Kidney epithelial cell (primary cell): ENCODE measurements around the gene CLMN. TPM values are rescaled to one million over a fixed set of nuclear protein-coding genes. Genes with fewer than 3 reads are reported as not detected.

Experiments
- DNase-seq: peaks from one replicate; pipeline ENCODE4 v3.0.0-alpha.2; 2010; ENCODE audit warnings: low read depth
- H3K27me3 ChIP-seq: 2 replicates; pipeline ENCODE4 v1.6.0; 2011; ENCODE audit warnings: low read length; ENCODE audit not compliant: control insufficient read depth, insufficient read depth
- H3K36me3 ChIP-seq: 2 replicates; pipeline ENCODE4 v1.5.1; 2011; ENCODE audit warnings: low read length; ENCODE audit not compliant: control insufficient read depth, insufficient read depth
- H3K4me3 ChIP-seq: 2 replicates; pipeline ENCODE4 v1.5.1; 2011; ENCODE audit warnings: low read depth, mild to moderate bottlenecking, control low read depth, low read length
- CTCF ChIP-seq: IDR thresholded peaks from 2 replicates; pipeline ENCODE4 v1.5.1; 2011; ENCODE audit warnings: mild to moderate bottlenecking, moderate library complexity, low read length, control low read depth, inconsistent platforms; ENCODE audit not compliant: insufficient read depth, poor library complexity, severe bottlenecking
- total RNA-seq: library from RNA; depleted of rRNA; stranded (reverse); fragments of >200 nt; gene quantifications from 2 replicates; pipeline ENCODE4 v1.2.3, GENCODE V29; 2015

Gene CLMN
- total RNA-seq, 1 donor from 2014 or later: 9.8 TPM

- Histone ChIP-seq H3K4me3 (no peak overlapping the region), H3K36me3 (no peaks in the 10 kb centered on the region), H3K27me3 (no peaks in the 10 kb centered on the region)
- DNase-seq: no peak
- TF ChIP-seq CTCF: no peak
These were observed 82.4 kb downstream of the CLMN start for GRCh38 chr14:95237121-95237957.

GRCh38 chr14:95236221-95236620 lies 83.5 kb downstream of the CLMN start:
- H3K36me3 ChIP-seq: no peaks in the 10 kb centered on the region
- no peak for DNase-seq
- no peak for TF ChIP-seq CTCF
- H3K4me3 ChIP-seq: no peak overlapping the region
- H3K27me3 ChIP-seq: no peaks in the 10 kb centered on the region

DNA sequence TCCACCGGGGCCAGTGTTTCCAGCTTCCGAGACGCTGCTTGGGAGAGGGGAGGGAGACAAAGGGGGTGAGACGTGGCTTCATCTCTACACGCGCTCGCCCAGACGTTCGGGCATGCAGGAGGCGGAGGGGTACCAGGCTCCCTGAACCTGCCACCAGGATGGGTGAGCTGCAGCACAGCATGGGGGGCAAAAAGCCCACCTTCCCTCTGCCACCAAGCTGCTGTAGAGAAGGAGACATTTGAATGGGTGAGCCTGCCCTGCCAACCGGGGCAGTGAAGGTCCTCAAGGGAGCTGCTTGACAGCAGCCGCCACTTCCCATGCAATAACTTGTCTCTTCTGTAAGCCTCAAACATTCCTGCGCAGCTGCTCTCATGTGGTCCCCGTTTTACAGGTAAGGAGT lies 83.9 kb downstream of the CLMN start:
- no peaks in the 10 kb centered on the region for H3K27me3 ChIP-seq
- TF ChIP-seq CTCF: no peak
- H3K36me3 ChIP-seq: no peaks in the 10 kb centered on the region
- DNase-seq: no peak
- no peak overlapping the region for H3K4me3 ChIP-seq

DNA sequence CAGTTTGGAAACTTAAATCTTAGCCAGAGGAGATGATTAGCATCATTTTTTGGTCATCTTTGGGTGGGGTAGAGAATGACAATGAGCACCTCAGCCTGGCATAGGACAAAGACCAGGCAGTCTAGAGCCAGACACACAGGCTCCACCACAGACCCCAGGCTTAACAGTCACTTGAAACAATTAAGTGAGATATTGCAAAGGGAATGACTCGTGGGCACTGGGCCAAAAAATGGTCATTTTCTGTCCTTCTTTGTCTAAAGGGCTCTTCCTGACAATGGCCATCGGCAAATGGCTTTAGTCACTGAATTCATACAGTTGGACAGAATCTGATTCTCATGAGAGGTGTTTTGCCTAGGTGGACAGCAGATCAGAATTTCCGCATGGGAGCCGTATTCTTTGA lies 84.4 kb downstream of the CLMN start:
- Histone ChIP-seq H3K36me3 (no peaks in the 10 kb centered on the region), H3K27me3 (no peaks in the 10 kb centered on the region), H3K4me3 (no peak overlapping the region)
- TF ChIP-seq CTCF: no peak
- DNase-seq: no peak

GRCh38 chr14:95234426-95234825 lies 85.3 kb downstream of the CLMN start:
- no peaks in the 10 kb centered on the region for H3K36me3 ChIP-seq
- DNase-seq: no peak
- no peak overlapping the region for H3K4me3 ChIP-seq
- TF ChIP-seq CTCF: no peak
- no peaks in the 10 kb centered on the region for H3K27me3 ChIP-seq

DNA sequence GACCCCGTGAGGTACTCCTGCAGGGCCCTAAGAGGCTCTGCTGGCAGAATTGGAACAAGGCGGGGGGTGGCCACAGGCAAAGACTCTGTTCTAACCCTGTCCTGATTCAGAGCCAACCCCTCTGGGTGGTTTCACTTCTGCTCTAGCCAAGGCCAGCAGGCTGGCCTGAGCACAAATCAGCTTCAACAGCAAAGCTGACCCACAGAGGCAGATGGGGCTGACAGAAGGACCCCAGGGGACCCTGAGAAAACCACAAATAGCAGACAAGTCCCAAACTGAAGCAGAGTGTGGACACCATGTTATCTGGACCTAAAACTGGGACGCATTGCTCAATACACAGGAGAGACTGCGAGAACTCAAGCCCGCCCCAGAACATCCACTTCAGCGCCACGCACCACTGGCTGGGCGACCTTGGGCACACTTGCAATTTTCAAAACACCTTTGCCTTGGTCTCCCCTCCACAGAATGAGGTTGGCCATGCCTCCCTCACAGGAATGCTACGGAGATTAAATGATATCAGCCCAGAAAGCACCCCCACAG lies 85.9 kb downstream of the CLMN start:
- Histone ChIP-seq H3K27me3 (no peaks in the 10 kb centered on the region), H3K4me3 (no peak overlapping the region), H3K36me3 (no peaks in the 10 kb centered on the region)
- no peak for TF ChIP-seq CTCF
- no peak for DNase-seq
